Activated CD4-positive, CD25-positive, alpha-beta regulatory T cell treated with anti-CD3 and anti-CD28 coated beads, Interleukin-2, amount 50 U/mL, for 24 hours (primary cell): Measurements from ENCODE around the gene TPST2.
"Not testable (repeated sequence)": the region's sequence is repeated elsewhere in the genome, so short reads cannot be mapped to it uniquely, and the experiment has no call there.

ENCODE experiments used
- ATAC-seq, 2 donors: fragments of 150-1000 bp; cut with Tn5 transposase; one replicate each; pipeline ENCODE4 v1.10.0; 2021; ENCODE audit warnings: mild to moderate bottlenecking in 1 of 2, moderate library complexity in 1 of 2

The TPST2 gene

GRCh38 chr22:26589845-26590736, at the start of gene TPST2:
TPST2 (minus strand) TSS chr22:26590132; CDS start chr22:26541630, 48,502 bp downstream.
- peak; percentile 87 to 89 for ATAC-seq

GRCh38 chr22:26636296-26636695, 46.4 kb upstream of the TPST2 start:
- ATAC-seq = no peak

GRCh38 chr22:26635117-26635516, 45.2 kb upstream of the TPST2 start:
- ATAC-seq = no peak

- ATAC-seq = no peak
Measured at GRCh38 chr22:26634189-26634588, 44.3 kb upstream of the TPST2 start.

GRCh38 chr22:26632422-26633155, 42.7 kb upstream of the TPST2 start:
- no peak for ATAC-seq

GRCh38 chr22:26631282-26631681, 41.4 kb upstream of the TPST2 start:
- no peak for ATAC-seq

- ATAC-seq = no peak
Measured at GRCh38 chr22:26629988-26630761, 40.2 kb upstream of the TPST2 start.

GRCh38 chr22:26624803-26625202, 34.9 kb upstream of the TPST2 start:
- ATAC-seq = no peak

- no peak for ATAC-seq
Measured at GRCh38 chr22:26623984-26624383, 34.1 kb upstream of the TPST2 start.

GRCh38 chr22:26621663-26622062, 31.7 kb upstream of the TPST2 start, which contains the start of gene CRYBA4:
CRYBA4 (plus strand) TSS chr22:26621963; CDS start chr22:26622597, 634 bp downstream.
- no peak for ATAC-seq

- ATAC-seq = no peak
Measured at GRCh38 chr22:26620197-26620596, 30.3 kb upstream of the TPST2 start.

- no peak for ATAC-seq
Measured at GRCh38 chr22:26619510-26619909, 29.6 kb upstream of the TPST2 start.

- ATAC-seq = no peak
Measured at GRCh38 chr22:26618455-26618854, 28.5 kb upstream of the TPST2 start.

- no peak for ATAC-seq
Measured at GRCh38 chr22:26617271-26618199, 27.6 kb upstream of the TPST2 start, which contains the start of gene CRYBB1. CRYBB1 (minus strand) TSS chr22:26618027; CDS start chr22:26616319, 1,708 bp downstream.

GRCh38 chr22:26616650-26617049, 26.7 kb upstream of the TPST2 start:
- ATAC-seq = no peak

- no peak for ATAC-seq
Measured at GRCh38 chr22:26615830-26616435, 26.0 kb upstream of the TPST2 start.

GRCh38 chr22:26615149-26615548, 25.2 kb upstream of the TPST2 start:
- ATAC-seq = no peak

- ATAC-seq = no peak
Measured at GRCh38 chr22:26614322-26614721, 24.4 kb upstream of the TPST2 start.

GRCh38 chr22:26613753-26614152, 23.8 kb upstream of the TPST2 start:
- ATAC-seq = not testable (repeated sequence)

- no peak for ATAC-seq
Measured at GRCh38 chr22:26612652-26613051, 22.7 kb upstream of the TPST2 start.

- ATAC-seq = peak in 1 of 2 donors; percentile 17
Measured at GRCh38 chr22:26610996-26611395, 21.1 kb upstream of the TPST2 start.
